A172 (cell line): ENCODE data around the gene PPP1R1C. TPM values are rescaled to one million over a fixed set of nuclear protein-coding genes. Genes with fewer than 3 reads are reported as not detected.
"Not testable (repeated sequence)": the region's sequence is repeated elsewhere in the genome, so short reads cannot be mapped to it uniquely, and the experiment has no call there.

Experiments
- DNase-seq: peaks from one replicate; pipeline ENCODE4 v3.0.0-alpha.2; 2015; ENCODE audit warnings: low spot score
- total RNA-seq: library from RNA; depleted of rRNA; stranded (reverse); fragments of >200 nt; shearing (Covaris generic); gene quantifications from 2 replicates; pipeline ENCODE4 v1.2.3, GENCODE V29; 2014; rRNA removed

PPP1R1C gene
- 2.4 and 4.8 TPM in 2 replicates for total RNA-seq

DNA sequence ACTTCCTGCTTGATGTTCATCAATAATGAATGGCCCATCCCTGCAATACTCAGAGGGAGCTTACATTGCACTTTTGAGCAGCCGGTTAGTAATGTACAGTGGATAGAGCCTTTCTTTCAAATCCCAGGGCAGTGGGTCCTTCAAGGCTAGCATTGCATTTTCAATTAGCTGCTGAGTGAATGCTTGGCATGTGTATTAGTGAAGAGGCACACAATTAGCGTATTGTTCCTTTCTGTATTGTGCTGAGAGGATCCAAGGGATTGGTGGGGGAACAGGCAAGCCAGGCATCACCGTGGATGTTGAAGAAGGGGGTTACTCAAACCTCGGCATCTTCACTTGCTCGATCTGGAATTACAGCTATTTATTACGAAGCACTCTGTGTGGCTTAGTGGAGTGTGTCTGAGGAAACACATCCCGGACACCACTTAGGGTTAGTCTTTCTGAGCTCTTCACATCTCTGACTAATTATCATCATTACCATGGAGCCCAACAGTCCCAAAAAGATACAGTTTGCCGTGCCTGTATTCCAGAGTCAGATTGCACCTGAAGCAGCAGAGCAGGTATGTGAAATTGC, at the start of gene PPP1R1C:
TSS of gene PPP1R1C (plus strand) at position 222 of the 574 bp plus-strand sequence. CDS start at position 480, 258 bp downstream.
- DNase-seq = no peak

DNA sequence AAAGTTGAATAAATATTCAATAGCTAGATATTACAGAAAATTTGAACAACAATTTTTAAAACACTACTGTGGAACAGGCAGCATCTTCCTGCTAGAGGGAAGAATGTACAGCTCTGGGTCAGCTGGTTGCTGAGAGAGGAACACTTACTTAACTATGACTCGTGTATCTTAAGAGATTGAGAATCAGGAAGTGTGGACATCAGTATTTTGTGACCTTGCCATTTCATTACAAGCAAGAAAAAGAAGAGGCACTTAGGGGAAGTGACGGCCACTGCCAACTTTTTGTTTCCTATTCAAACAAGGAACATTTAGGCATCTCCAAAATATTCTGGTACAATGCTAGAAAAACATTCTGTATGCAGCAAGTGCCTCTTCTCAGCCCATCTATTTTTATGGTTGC, 48.2 kb upstream of the PPP1R1C start:
- no peak for DNase-seq

DNA sequence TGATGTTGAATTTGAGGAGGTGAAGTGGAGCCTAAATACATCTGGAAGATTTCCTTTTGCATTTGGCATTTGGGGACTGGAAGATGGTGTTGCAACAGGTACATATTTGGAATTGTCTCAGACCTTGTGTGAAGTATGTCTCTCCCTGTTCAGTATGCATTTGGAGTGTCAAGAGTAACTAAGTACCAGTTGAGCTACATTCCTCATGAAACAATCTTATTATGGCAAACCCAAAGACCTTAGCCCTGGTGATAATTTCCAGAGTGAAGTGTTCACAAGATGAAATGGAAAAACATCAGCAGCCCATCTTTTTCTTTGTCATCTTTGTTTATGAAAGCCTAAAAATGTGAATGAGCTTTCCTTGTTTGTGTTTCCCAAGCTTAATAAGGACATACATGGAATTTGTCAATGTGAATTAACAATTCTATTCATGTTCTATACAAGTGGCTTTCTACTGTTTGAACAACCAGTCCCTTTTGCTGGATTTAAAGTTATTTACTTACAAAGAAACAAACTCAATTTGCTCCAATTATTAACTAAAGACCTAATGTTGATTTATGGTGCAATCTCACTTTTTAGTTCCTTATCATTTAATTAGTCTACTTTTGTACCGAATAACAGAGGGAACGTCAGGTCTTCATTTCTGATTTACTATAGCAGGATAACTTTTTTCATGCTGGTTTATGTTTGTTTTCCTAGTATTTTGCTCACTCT, 42.1 kb upstream of the PPP1R1C start:
- DNase-seq = no peak

DNA sequence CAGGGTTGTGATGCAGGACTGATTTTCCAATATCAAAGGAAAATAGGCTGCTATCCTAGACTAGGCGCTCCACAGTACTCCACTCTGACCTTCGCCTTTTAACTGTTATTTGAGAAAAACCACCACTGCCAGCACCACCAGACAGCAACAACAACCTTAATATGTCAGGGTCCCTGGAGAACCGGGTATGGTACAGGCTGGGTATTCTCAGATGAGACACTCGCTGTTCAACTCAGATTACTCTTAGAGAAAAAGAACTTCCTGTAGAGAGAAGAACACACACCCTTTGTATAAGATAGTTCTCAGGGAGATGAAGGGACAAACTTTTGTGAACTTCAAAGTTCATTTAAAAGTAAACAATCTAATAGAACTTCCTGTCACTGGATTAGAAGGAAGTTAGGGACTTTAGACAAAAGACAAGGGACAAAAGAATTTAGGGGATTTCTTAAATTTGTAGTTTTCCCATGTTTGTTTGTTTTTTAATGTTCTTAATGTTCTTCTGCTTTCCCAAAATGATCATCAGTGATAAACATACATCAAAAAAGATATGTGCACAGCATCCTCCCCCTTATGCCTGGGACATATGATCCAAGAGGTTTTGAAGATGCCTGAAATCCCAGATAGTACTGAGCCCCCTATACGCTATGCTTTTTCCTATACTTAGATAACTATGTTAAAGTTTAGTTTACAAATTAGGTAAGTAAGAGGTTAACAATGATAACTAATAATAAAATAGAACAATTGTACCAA, 41.3 kb upstream of the PPP1R1C start:
- no peak for DNase-seq

- no peak for DNase-seq
These were observed 40.8 kb upstream of the PPP1R1C start for GRCh38 chr2:181944914-181945291.

DNA sequence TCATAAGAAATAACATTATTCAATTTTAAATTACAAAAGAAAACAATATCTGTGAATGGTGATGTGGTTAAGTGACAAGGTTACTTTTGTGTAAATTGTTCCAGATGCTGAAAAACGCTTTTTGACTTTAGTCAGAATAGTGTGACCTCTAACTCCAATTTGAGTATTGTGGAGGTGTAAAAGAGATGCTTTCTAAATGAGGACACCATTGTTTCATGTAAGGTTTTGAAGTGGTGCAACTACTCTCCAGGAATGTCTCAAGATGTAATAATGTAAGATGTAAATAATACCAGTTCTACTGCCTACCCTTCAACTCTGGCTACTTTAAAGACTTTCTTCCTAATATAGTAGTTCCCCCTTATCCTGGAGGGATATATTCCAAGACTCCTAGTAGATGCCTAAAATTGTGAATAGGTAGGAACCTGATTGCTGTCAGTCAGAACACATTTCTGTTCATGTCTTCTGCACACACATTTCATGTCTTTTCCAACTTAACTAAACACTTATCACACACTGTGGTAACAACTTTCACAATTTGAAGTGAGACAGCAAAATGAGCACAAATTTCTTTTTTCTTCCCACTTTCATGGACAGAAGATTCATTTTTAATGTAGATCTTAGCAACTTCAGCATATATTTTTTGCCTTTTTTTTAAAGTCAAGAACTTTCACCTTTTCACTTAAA, 39.1 kb upstream of the PPP1R1C start:
- no peak for DNase-seq

GRCh38 chr2:181947273-181947672, 38.4 kb upstream of the PPP1R1C start:
- no peak for DNase-seq

DNA sequence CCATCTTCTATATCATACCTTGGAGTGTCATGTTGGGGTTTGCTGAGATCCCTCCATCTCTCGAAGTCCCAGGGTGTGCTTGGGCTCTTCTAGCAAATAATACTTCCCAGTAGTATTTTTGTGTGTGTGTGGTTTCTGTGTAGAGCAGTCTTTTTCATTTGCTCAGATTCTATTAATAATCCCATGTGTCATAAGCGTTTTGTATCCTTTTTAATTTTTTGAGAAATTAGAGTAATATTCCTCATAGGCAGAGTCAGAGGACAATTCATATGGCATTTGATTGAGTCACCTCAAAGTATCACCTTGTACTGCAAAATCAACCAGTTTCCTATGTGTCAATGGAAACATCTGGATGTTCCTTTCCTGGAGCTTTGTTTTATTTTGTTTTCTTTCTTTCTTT, 37.4 kb upstream of the PPP1R1C start:
- no peak for DNase-seq

GRCh38 chr2:181949047-181949446, 36.6 kb upstream of the PPP1R1C start:
- DNase-seq = peak; percentile 65

GRCh38 chr2:181952404-181953226, 33.0 kb upstream of the PPP1R1C start:
- DNase-seq = no peak

DNA sequence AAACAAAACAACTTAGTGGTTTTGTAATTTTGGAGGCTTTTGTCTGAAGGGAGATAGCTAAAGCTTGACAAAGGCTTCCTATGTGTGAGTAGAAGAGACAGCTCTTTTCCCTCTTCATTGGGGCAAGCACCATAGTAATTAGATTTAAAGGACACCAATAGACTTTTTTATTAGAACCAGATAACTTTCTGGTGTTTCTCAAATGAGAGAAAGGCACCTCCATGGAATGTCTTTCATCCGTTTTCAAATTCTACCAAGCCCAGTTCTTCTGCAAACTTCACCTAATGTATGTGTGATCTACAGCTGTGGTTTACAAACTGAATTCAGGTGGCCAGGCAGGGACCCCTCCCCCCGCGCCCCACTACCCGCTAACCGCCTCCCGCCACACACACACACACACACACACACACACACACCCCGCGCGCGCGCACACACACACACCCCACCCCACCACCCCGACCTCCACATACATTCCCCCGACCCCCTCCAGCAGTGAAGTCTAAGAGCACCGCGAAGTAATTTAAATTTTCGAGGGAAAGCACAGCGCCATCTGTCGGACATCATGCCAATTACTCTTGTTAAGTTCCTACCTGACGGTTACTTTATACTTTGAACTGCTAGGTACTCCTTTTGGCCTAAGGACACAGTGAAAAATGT, 31.6 kb upstream of the PPP1R1C start:
- peak; percentile 73 for DNase-seq

- no peak for DNase-seq
These were observed 31.1 kb upstream of the PPP1R1C start for GRCh38 chr2:181954538-181954883.

- DNase-seq = peak; percentile 77
These were observed 30.6 kb upstream of the PPP1R1C start for GRCh38 chr2:181955010-181955409.

- not testable (repeated sequence) for DNase-seq
These were observed 29.8 kb upstream of the PPP1R1C start for GRCh38 chr2:181955866-181956265.

DNA sequence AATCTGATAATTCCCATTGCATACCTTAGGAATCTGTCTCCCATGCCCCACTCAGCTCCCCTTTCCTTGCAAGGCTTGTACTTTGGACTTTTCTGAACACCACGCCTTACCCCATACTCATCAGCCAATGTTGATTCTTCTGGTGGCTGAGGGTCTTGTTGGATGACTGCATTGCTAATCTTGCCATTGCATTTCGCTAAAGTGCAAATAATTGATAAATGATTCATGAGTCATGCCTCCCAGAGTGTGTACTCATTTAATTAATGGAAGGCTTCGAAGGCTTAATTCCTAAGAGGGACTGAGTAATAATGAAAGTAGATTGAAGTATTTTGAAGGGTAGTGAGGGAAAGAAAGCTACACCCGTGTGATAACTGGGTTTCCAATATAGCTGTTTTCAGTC, 28.0 kb upstream of the PPP1R1C start:
- DNase-seq = no peak

GRCh38 chr2:181958726-181959125, 26.9 kb upstream of the PPP1R1C start:
- no peak for DNase-seq

DNA sequence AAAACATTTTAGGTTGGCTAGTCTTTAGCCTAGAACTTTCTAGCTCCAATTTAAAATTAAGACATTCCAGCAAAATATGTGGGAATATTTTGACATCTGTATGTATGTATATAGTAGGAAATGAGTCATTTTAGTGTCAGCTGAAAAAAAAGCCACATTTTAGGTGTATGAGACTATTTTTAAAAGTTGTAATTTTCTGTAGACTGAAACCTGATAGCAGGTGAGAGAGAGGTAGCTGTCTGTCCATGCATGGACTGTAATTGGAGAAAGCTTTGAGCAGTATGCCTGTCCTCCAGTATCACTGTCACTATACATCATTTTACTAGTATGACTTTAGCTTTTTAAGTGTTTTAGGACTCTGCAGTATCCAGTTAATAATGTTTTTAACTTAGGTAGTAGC, 26.1 kb upstream of the PPP1R1C start:
- DNase-seq = peak; percentile 13

GRCh38 chr2:181961167-181961566, 24.5 kb upstream of the PPP1R1C start:
- DNase-seq = not testable (repeated sequence)

DNA sequence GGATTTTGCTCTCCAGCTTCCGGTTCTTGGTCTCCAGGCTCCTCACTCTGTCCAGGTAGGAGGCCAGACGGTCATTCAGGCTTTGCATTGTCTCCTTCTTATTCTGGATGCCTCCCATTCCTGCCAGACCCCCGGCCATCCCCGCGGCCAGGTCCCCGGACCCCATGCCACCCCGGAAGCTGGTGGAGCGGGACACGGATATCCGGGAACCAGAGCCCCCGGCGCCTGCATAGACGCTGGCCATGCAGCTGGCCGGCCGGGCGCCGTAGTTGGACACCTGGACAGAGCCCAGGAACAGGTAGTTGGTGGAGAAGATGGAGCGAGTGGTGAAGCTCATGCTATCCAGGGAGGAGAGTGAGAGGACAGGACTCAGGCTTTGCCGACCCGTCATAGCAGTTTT, 23.5 kb upstream of the PPP1R1C start:
- DNase-seq = no peak

DNA sequence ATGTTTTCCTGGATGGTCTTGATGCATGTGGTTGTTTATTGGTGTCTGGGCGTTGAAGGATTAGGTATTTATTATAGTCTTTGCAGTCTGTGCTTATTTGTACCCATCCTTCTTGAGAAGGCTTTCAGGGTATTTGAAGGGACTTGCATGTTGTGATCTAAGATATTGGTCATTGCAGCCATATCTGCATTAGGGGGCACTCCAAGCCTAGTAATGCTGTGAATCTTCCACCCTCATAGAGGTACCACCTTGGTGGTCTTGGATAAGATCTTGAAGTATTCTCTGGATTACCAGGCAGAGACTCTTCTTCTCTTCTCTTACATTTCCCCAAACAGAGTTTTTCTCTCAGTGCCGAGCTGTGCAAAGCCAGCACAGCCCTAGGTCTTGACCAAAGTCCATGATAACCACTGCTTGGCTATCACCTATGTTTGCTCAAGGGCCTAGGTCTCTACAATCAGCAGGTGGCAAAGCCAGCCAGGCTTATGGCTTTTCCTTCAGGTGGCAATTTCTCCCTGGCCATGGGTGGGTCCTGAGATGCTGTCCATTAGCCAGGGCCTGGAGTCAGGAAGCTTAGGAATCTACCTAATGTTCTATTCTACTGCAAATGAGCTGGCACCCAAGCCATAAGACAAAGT, 15.4 kb upstream of the PPP1R1C start:
- DNase-seq = no peak

GRCh38 chr2:181971032-181971431, 14.6 kb upstream of the PPP1R1C start:
- DNase-seq = no peak
